Keratinocyte (primary cell): ENCODE data around the gene ERGIC1. TPM values are rescaled to one million over a fixed set of nuclear protein-coding genes. Genes with fewer than 3 reads are reported as not detected.

Experiments used
- DNase-seq: peaks from one replicate; pipeline ENCODE4 v3.0.0-alpha.2; 2011; ENCODE audit warnings: low read depth, missing footprints, low spot score
- FAIRE-seq: peaks from 2 replicates; lab custom pipeline; 2011; peaks lifted over from hg19 to GRCh38; lab: Jason Lieb, UNC
- H2AFZ ChIP-seq: 2 replicates; pipeline ENCODE4 v1.6.0; 2012; ENCODE audit warnings: low read length, control low read depth, inconsistent platforms; ENCODE audit not compliant: control insufficient read depth
- H3K27ac ChIP-seq: 2 replicates; pipeline ENCODE4 v1.5.1; 2011; ENCODE audit warnings: low read length; ENCODE audit not compliant: control insufficient read depth, insufficient read depth
- H3K27me3 ChIP-seq: 3 replicates; pipeline ENCODE4 v1.6.0; 2011; ENCODE audit warnings: low read length; ENCODE audit not compliant: control insufficient read depth, insufficient read depth; ENCODE audit errors: extremely low read depth
- H3K36me3 ChIP-seq, 2 experiments: 2 replicates in 1 of 2; 3 replicates in 1 of 2; pipeline ENCODE4 v1.5.1; 2011; ENCODE audit warnings: low read length in 2 of 2, mild to moderate bottlenecking in 1 of 2; ENCODE audit not compliant: control insufficient read depth in 2 of 2, insufficient read depth in 2 of 2; ENCODE audit errors: extremely low read depth in 1 of 2
- H3K4me1 ChIP-seq: 3 replicates; pipeline ENCODE4 v1.5.1; 2011; ENCODE audit warnings: low read length; ENCODE audit not compliant: control insufficient read depth, insufficient read depth; ENCODE audit errors: extremely low read depth
- H3K4me2 ChIP-seq: 3 replicates; pipeline ENCODE4 v1.6.0; 2011; ENCODE audit warnings: low read depth, low read length; ENCODE audit not compliant: control insufficient read depth, insufficient read depth; ENCODE audit errors: extremely low read depth
- H3K4me3 ChIP-seq, 3 experiments: fragments of 200-600 bp in 1 of 3; sonication (generic) in 1 of 3; 2 replicates in 2 of 3; 3 replicates in 1 of 3; pipeline ENCODE4 v1.5.1; 2011 to 2016; ENCODE audit warnings: low read length in 3 of 3, mild to moderate bottlenecking in 3 of 3, control low read depth in 2 of 3, inconsistent platforms in 1 of 3, low read depth in 1 of 3, mixed read lengths in 1 of 3, mixed run types in 1 of 3, moderate library complexity in 1 of 3; ENCODE audit not compliant: control insufficient read depth in 2 of 3, insufficient read depth in 2 of 3; ENCODE audit errors: extremely low read depth in 1 of 3
- H3K79me2 ChIP-seq: 2 replicates; pipeline ENCODE4 v1.6.0; 2012; ENCODE audit warnings: low read length; ENCODE audit not compliant: control insufficient read depth, insufficient read depth
- H3K9ac ChIP-seq: 3 replicates; pipeline ENCODE4 v1.6.0; 2011; ENCODE audit warnings: low read length; ENCODE audit not compliant: control insufficient read depth, insufficient read depth; ENCODE audit errors: extremely low read depth
- H3K9me1 ChIP-seq: 3 replicates; pipeline ENCODE4 v1.6.0; 2011; ENCODE audit warnings: low read length; ENCODE audit not compliant: control insufficient read depth, insufficient read depth; ENCODE audit errors: extremely low read depth
- H3K9me3 ChIP-seq: 2 replicates; pipeline ENCODE4 v1.5.1; 2012; ENCODE audit warnings: low read depth, low read length; ENCODE audit not compliant: control insufficient read depth
- H4K20me1 ChIP-seq: 3 replicates; pipeline ENCODE4 v1.6.0; 2011; ENCODE audit warnings: low read length; ENCODE audit not compliant: control insufficient read depth, insufficient read depth; ENCODE audit errors: extremely low read depth
- CTCF ChIP-seq, 3 experiments: IDR thresholded peaks in 1 of 3; conservative IDR thresholded peaks in 1 of 3; optimal IDR thresholded peaks in 1 of 3; 2 replicates in 2 of 3; 3 replicates in 1 of 3; pipeline versions ENCODE3 to v1.5.1; 2011; ENCODE audit warnings: low read length in 3 of 3, mild to moderate bottlenecking in 3 of 3, moderate library complexity in 2 of 3, control low read depth in 1 of 3, inconsistent platforms in 1 of 3; ENCODE audit not compliant: insufficient read depth in 2 of 3; ENCODE audit errors: extremely low read depth in 1 of 3
- EZH2 ChIP-seq: IDR thresholded peaks from one replicate; pipeline ENCODE4 v1.6.1; 2012; ENCODE audit warnings: inconsistent platforms, mild to moderate bottlenecking, low read length, moderate library complexity
- dilution Hi-C: fragments of 300-500 bp; cut with MboI; formaldehyde crosslinking; loops from one replicate; pipeline ENCODE4 v1.7.0; 2020; ENCODE audit warnings: low sequenced_read_pairs; ENCODE audit not compliant: extremely low pct_ligation_motif_present
- polyA plus RNA-seq, 5 experiments: library from polyadenylated mRNA; depleted of rRNA in 3 of 5; stranded (reverse) in 3 of 5; stranded (forward) in 1 of 5; unstranded in 1 of 5; fragments of >200 nt; gene quantifications; 1 replicate in 1 of 5; 2 replicates in 3 of 5; 3 replicates in 1 of 5; pipeline versions ENCODE4 v1.2.1 to v1.2.3, GENCODE V29; 2011 to 2012; ENCODE audit warnings: missing spikeins in 2 of 5, low read depth in 1 of 5, low replicate concordance in 1 of 5

Gene ERGIC1
- polyA plus RNA-seq, 1 donor (not counting 4 experiments of a cell fraction or from before 2014, with no cell fraction given) = 93.4 TPM

DNA sequence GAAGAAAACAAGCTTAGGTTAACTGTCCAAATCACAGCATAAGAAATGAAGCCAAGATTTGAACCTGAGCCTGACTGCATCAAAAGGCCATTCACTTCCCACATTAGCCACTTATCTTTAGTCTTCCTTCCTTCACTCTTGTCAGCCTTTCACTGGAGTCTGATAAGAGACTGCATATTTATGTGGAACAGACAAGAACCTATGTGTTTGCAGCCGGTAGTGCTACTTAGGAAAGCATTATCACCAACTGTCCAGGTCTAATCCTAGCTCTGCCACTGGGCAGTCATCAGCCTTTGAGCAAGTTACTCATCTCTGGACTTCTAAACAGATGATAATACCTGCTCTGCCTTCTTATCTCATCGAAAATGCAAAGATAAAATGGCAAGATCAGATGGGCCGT is 137.4 kb downstream of the ERGIC1 start:
- Histone ChIP-seq H3K27me3 (no peaks in the 10 kb centered on the region), H3K4me2 (no peak overlapping the region), H3K4me3 (no peak overlapping the region), H3K79me2 (no peaks in the 10 kb centered on the region), H3K27ac (no peak overlapping the region), H3K9me1 (no peaks in the 10 kb centered on the region), H3K9me3 (no peaks in the 10 kb centered on the region), H3K4me1 (no peaks in the 10 kb centered on the region), H3K36me3 (peaks cover 7 to 8% of the 10 kb centered on the region in 2 experiments), H2AFZ (no peak overlapping the region), H3K9ac (no peak overlapping the region), H4K20me1 (no peaks in the 10 kb centered on the region)
- no peak for FAIRE-seq
- dilution Hi-C loops = no loop called here
- TF ChIP-seq EZH2 = no peak
- TF ChIP-seq CTCF (optimal IDR thresholded peaks at IDR 0.05 in 1 of 3, IDR thresholded peaks at IDR 0.05 in 1 of 3, conservative IDR thresholded peaks at IDR 0.05 in 1 of 3; ENCODE audit: extremely low read depth in 1 of 3, insufficient read depth in 2 of 3, low read length in 3 of 3) = no peak
- no peak for DNase-seq

DNA sequence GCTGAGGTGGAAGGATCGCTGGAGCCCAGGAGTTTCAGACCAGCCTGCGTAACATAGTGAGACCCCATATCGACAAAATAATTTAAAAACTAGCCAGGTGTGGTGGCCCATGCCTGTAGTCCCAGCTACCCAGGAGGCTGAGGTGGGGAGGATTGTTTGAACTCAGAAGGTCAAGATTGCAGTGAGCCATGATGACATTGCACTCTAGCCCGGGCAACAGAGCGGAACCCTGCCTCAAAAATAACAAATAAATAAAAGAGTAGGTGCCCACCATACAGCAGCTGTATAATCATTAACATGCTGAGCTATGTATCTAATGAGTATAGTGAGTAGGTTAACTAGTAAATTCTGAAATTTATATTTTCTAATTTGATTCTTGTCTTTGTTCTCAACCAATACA is 138.5 kb downstream of the ERGIC1 start:
- H2AFZ ChIP-seq = no peak overlapping the region
- H3K36me3 ChIP-seq = peaks cover 7 to 8% of the 10 kb centered on the region in 2 experiments
- no peak overlapping the region for H3K4me3 ChIP-seq
- FAIRE-seq = no peak
- H3K79me2 ChIP-seq = no peaks in the 10 kb centered on the region
- H3K4me1 ChIP-seq = no peaks in the 10 kb centered on the region
- TF ChIP-seq CTCF (optimal IDR thresholded peaks at IDR 0.05 in 1 of 3, IDR thresholded peaks at IDR 0.05 in 1 of 3, conservative IDR thresholded peaks at IDR 0.05 in 1 of 3; ENCODE audit: extremely low read depth in 1 of 3, insufficient read depth in 2 of 3, low read length in 3 of 3) (no peak), EZH2 (no peak)
- H3K4me2 ChIP-seq = no peak overlapping the region
- no peaks in the 10 kb centered on the region for H3K9me1 ChIP-seq
- no peak overlapping the region for H3K9ac ChIP-seq
- H3K9me3 ChIP-seq = no peaks in the 10 kb centered on the region
- no peaks in the 10 kb centered on the region for H4K20me1 ChIP-seq
- dilution Hi-C loops = no loop called here
- no peaks in the 10 kb centered on the region for H3K27me3 ChIP-seq
- no peak overlapping the region for H3K27ac ChIP-seq
- DNase-seq = no peak
